Lung (tissue), 12 donors: ENCODE data around the gene HAUS6. TPM values are rescaled to one million over a fixed set of nuclear protein-coding genes. Genes with fewer than 3 reads are reported as not detected.

Source experiments
- ATAC-seq: fragments of 200-7000 bp; cut with Tn5 transposase; one replicate; pipeline ENCODE4 v1.9.1; 2020; ENCODE audit warnings: moderate number of reproducible peaks; ENCODE audit not compliant: insufficient read depth, low FRiP score
- DNase-seq, 3 donors: peaks; one replicate each; pipeline ENCODE4 v3.0.0-alpha.2; 2013 to 2017
- H3K27ac ChIP-seq, 2 donors: one replicate each; pipeline ENCODE4 v1.5.1; 2013; ENCODE audit warnings: mild to moderate bottlenecking in 2 of 2, moderate library complexity in 2 of 2, control low read depth in 1 of 2, inconsistent platforms in 1 of 2, low read depth in 1 of 2, low read length in 1 of 2
- H3K27me3 ChIP-seq, 3 donors: one replicate each; pipeline ENCODE4 v1.5.1; 2013; ENCODE audit warnings: low read length in 2 of 3; ENCODE audit not compliant: control insufficient read depth in 3 of 3, insufficient read depth in 3 of 3
- H3K36me3 ChIP-seq, 4 donors: one replicate each; pipeline ENCODE4 v1.5.1; 2013; ENCODE audit warnings: low read length in 4 of 4, mild to moderate bottlenecking in 1 of 4, moderate library complexity in 1 of 4; ENCODE audit not compliant: control insufficient read depth in 4 of 4, insufficient read depth in 4 of 4
- H3K4me1 ChIP-seq, 5 donors: one replicate each; pipeline ENCODE4 v1.5.1; 2013; ENCODE audit warnings: low read length in 5 of 5, mild to moderate bottlenecking in 2 of 5, moderate library complexity in 1 of 5; ENCODE audit not compliant: control insufficient read depth in 5 of 5, insufficient read depth in 5 of 5
- H3K4me3 ChIP-seq: one replicate; pipeline ENCODE4 v1.5.1; 2013; ENCODE audit warnings: mild to moderate bottlenecking, control low read depth, moderate library complexity
- H3K9ac ChIP-seq, 2 donors: one replicate each; pipeline ENCODE4 v1.5.1; 2013; ENCODE audit warnings: low read length in 2 of 2, control low read depth in 1 of 2; ENCODE audit not compliant: insufficient read depth in 1 of 2
- H3K9me3 ChIP-seq, 4 donors: one replicate each; pipeline ENCODE4 v1.5.1; 2013; ENCODE audit warnings: low read length in 3 of 4, mild to moderate bottlenecking in 1 of 4, moderate library complexity in 1 of 4; ENCODE audit not compliant: control insufficient read depth in 4 of 4, insufficient read depth in 3 of 4
- CTCF ChIP-seq: IDR thresholded peaks from 2 replicates; pipeline ENCODE4 v1.5.1; 2012; ENCODE audit warnings: mild to moderate bottlenecking; ENCODE audit errors: control extremely low read depth, extremely low read depth
- WGBS, 2 donors: extraction: QIAGEN DNeasy Blood & Tissue Kit; methylation state at CpG; one replicate each; pipeline ENCODE4 v1.1.7; 2013; 5-methylcytosine and 5-hydroxymethylcytosine counted together
- polyA plus RNA-seq, 2 donors: library from polyadenylated mRNA; stranded (reverse); fragments of 200-250 nt; gene quantifications; one replicate each; pipeline ENCODE4 v1.2.1, GENCODE V29; 2013
- total RNA-seq, 2 donors: library from RNA; depleted of rRNA in 1 of 2; stranded (reverse); fragments of >200 nt in 1 of 2; gene quantifications; one replicate each; pipeline ENCODE4 v1.2.1, GENCODE V29; 2014 to 2021
- donor health status: control.
- donor health status: control.
- donor health status: Bipolar disorder and iron deficiency.
- donor health status: healthy.
- donor health status: DM: yes; HTN: yes; CAD: no.

The HAUS6 gene
- total and polyA plus RNA-seq, 4 donors, result 3.6 to 13.1 (median 5.7) TPM

- H3K36me3 ChIP-seq, result no peaks in the 10 kb centered on the region
- DNase-seq (no peak), ATAC-seq (no peak)
- H3K9ac ChIP-seq, result no peak overlapping the region
- no peak for TF ChIP-seq CTCF
- H3K27ac ChIP-seq, result no peak overlapping the region
- H3K4me1 ChIP-seq, result peaks cover 0 to 5% (median 0%) of the 10 kb centered on the region in 5 donors
- H3K4me3 ChIP-seq, result no peak overlapping the region
- no peaks in the 10 kb centered on the region for H3K9me3 ChIP-seq
- 91 to 94% methylated on average over 6 of the region's 6 CpGs for WGBS, 2 donors
- no peaks in the 10 kb centered on the region for H3K27me3 ChIP-seq
Observed at GRCh38 chr9:19133549-19134345, 31.0 kb upstream of the HAUS6 start.

GRCh38 chr9:19130436-19130835 is 27.7 kb upstream of the HAUS6 start:
- no peaks in the 10 kb centered on the region for H3K27me3 ChIP-seq
- H3K27ac ChIP-seq, result no peak overlapping the region
- 75 to 89% methylated on average over 8 of the region's 8 CpGs for WGBS, 2 donors
- no peak for DNase-seq
- H3K9me3 ChIP-seq, result no peaks in the 10 kb centered on the region
- H3K36me3 ChIP-seq, result peaks cover 0 to 4% (median 1%) of the 10 kb centered on the region in 4 donors
- H3K4me3 ChIP-seq, result no peak overlapping the region
- no peak overlapping the region for H3K9ac ChIP-seq
- no peak for TF ChIP-seq CTCF
- peaks cover 0 to 8% (median 5%) of the 10 kb centered on the region in 5 donors for H3K4me1 ChIP-seq
- ATAC-seq, result no peak

- peak overlapping the region; percentile 67 to 82 for H3K9ac ChIP-seq
- peak overlapping the region; percentile 95 for H3K4me3 ChIP-seq
- WGBS, 2 donors, result 1 to 2% methylated on average over 40 of the region's 40 CpGs
- H3K9me3 ChIP-seq, result no peaks in the 10 kb centered on the region
- DNase-seq, result peak; percentile 62 to 74 (median 65)
- ATAC-seq, result peak; percentile 8
- peak overlapping the region; percentile 96 to 99 for H3K27ac ChIP-seq
- H3K4me1 ChIP-seq, result peaks cover 4 to 14% (median 6%) of the 10 kb centered on the region in 5 donors
- no peak for TF ChIP-seq CTCF
- no peaks in the 10 kb centered on the region for H3K27me3 ChIP-seq
- H3K36me3 ChIP-seq, result peaks cover 5 to 8% (median 7%) of the 10 kb centered on the region in 4 donors
Observed at GRCh38 chr9:19127871-19128500, 25.3 kb upstream of the HAUS6 start.
